Jurkat, Clone E6-1 (cell line): ENCODE results near the gene TAS2R38.

ENCODE experiments used
- DNase-seq: peaks from one replicate; pipeline ENCODE4 v3.0.0-alpha.2; 2011; ENCODE audit warnings: low read depth, low spot score
- H3K4me3 ChIP-seq: 2 replicates; pipeline ENCODE4 v1.5.1; 2011; ENCODE audit warnings: mild to moderate bottlenecking, low read length, control low read depth, moderate library complexity

TAS2R38 gene

DNA sequence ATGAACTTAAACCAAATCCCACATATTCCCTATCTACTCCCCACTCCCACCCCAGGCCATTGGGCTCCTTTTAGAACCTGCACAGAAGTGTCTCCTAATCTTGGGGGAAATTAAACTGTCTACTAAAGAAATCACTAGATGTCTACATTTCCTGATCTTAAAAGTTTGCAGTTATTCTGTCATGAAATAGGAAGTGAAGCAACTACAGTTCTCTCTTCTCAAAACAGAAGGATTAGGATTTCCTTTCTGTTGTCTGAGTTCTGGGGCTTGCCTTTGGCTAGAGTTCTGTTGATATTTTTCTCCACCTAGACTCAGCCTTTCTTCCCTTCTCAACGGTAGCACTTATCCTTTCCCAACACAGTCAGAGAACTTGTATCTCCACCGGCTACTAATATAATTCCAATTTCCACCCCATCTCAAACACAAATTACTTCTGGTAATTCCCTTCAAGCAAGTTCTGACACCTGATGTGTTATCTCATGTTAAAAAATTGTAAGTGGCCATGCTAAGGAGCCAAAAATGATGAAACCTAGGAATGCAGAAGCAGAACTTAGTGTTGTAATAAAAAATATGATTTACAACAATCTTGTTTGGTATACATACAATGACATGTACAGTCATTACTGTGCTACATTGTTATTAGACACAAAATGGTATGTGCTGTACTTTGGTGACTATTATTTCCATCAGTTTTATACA is 45.3 kb downstream of the TAS2R38 start:
- no peak for DNase-seq
- H3K4me3 ChIP-seq, result no peak overlapping the region
